ENCODE measurements around the gene LCN10. TPM values are rescaled to one million over a fixed set of nuclear protein-coding genes. Genes with fewer than 3 reads are reported as not detected.
"Not testable (repeated sequence)": the region's sequence is repeated elsewhere in the genome, so short reads cannot be mapped to it uniquely, and the experiment has no call there.

LCN10 gene
- polyA plus RNA-seq, 4 donors = 0.56 to 1.5 (median 1.2) TPM

DNA sequence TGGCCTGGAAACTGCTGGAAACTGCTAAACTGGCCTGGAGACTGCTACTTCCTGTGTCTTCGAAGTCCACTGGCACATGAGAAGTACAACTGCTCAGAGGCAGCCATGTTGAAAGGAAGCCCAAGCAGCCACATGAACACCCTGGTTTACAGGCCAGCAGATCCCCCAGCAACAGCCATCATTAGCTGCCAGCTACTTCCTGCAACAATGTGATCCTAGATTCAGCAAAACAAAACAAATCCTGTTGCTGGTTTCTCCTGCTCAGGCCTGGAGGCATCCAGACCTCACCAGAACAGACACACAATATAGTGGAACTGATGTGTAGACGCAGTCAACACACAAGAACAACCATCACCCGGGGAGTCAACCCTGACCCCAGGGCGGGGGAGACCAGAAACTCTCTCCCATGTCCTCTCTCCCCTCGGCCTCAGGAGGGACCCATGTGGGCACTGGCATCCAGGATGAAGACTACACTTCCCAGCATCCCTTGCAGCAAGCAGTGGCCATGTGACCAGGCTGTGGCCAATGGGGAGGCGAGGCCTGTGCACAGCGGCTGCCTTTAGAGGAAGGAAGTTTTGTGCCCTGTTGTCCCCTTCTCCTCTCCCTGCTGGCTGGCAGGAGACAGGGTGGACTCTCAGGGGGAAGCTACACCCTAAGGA lies 30.8 kb upstream of the LCN10 start:
- no peak for DNase-seq (ENCODE audit: low read depth in 4 of 4, low spot score in 3 of 4)

- DNase-seq (ENCODE audit: low read depth in 4 of 4, low spot score in 3 of 4) = no peak
Measured at GRCh38 chr9:136771907-136772415, 29.2 kb upstream of the LCN10 start.

DNA sequence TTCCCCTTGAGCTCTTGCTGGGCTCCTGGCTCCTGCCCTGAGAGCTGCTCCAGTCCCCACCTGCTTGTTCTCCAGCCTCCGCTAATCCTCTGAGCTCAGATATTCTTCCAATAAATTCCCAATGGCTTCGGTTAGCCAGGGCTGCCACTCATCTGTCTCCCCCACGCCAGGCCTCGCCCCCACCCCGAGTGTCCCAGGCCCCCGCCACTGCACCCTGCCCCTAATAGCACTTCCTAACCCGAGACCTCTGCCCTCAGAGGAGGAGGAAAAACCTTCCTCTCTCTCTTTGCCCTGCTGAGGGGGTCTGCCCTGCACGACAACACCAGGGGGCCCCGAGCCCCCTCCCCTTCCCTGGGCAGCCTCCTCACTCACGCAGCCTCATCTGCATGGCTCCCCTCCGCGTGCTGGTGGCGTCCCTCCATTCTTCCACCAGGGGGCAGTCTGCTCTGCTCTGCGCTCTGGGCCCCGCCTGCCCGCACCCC lies 27.0 kb upstream of the LCN10 start:
- no peak for DNase-seq (ENCODE audit: low read depth in 4 of 4, low spot score in 3 of 4)

GRCh38 chr9:136766410-136767120 lies 23.8 kb upstream of the LCN10 start:
- DNase-seq (ENCODE audit: low read depth in 4 of 4, low spot score in 3 of 4) = not testable (repeated sequence)

DNA sequence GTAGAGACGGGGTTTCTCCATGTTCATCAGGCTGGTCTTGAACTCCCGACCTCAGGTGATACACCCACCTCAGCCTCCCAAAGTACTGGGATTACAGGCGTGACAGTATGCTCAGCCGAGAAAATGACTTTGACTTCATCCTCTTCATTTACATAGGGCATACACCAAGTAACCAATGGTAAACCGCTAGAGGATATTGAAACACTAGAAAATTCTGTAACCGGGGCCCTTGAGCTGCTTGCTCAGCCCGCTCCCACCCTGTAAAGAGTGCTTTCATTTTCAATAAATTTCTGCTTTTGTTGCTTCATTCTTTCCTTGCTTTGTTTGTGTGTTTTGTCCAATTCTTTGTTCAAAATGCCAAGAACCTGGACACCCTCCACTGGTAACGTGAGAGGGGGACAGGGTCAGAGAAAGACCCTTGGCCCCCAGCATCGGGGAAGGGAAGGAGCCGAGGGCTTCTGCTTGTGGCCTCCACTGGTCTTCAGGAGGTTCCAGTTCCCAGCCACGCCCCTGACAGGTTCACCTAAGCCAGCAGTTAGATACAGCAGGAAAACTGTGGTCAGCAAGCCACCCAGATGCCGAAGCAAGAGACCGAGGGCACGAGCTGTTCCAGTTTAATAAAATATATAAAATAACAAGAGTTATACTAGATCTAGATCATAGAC lies 23.1 kb upstream of the LCN10 start:
- not testable (repeated sequence) for DNase-seq (ENCODE audit: low read depth in 4 of 4, low spot score in 3 of 4)

GRCh38 chr9:136765041-136765440 lies 22.3 kb upstream of the LCN10 start:
- no peak for DNase-seq (ENCODE audit: low read depth in 4 of 4, low spot score in 3 of 4)

- DNase-seq (ENCODE audit: low read depth in 4 of 4, low spot score in 3 of 4) = no peak
Measured at GRCh38 chr9:136764301-136764891, 21.7 kb upstream of the LCN10 start, which contains the start of gene LCN15. Gene LCN15 (minus strand): TSS chr9:136764518. CDS start chr9:136764488, 30 bp downstream.

GRCh38 chr9:136763649-136764035 lies 20.9 kb upstream of the LCN10 start:
- no peak for DNase-seq (ENCODE audit: low read depth in 4 of 4, low spot score in 3 of 4)

- DNase-seq (ENCODE audit: low read depth in 4 of 4, low spot score in 3 of 4) = no peak
Measured at GRCh38 chr9:136762915-136763648, 20.3 kb upstream of the LCN10 start.

- DNase-seq (ENCODE audit: low read depth in 4 of 4, low spot score in 3 of 4) = no peak
Measured at GRCh38 chr9:136762221-136762691, 19.5 kb upstream of the LCN10 start.

GRCh38 chr9:136761545-136761981 lies 18.8 kb upstream of the LCN10 start:
- DNase-seq (ENCODE audit: low read depth in 4 of 4, low spot score in 3 of 4) = no peak

- not testable (repeated sequence) for DNase-seq (ENCODE audit: low read depth in 4 of 4, low spot score in 3 of 4)
Measured at GRCh38 chr9:136760834-136761544, 18.2 kb upstream of the LCN10 start.

GRCh38 chr9:136760424-136760823 lies 17.7 kb upstream of the LCN10 start:
- DNase-seq (ENCODE audit: low read depth in 4 of 4, low spot score in 3 of 4) = no peak

GRCh38 chr9:136759436-136760325 lies 16.9 kb upstream of the LCN10 start:
- no peak for DNase-seq (ENCODE audit: low read depth in 4 of 4, low spot score in 3 of 4)

- no peak for DNase-seq (ENCODE audit: low read depth in 4 of 4, low spot score in 3 of 4)
Measured at GRCh38 chr9:136759001-136759400, 16.3 kb upstream of the LCN10 start.

DNA sequence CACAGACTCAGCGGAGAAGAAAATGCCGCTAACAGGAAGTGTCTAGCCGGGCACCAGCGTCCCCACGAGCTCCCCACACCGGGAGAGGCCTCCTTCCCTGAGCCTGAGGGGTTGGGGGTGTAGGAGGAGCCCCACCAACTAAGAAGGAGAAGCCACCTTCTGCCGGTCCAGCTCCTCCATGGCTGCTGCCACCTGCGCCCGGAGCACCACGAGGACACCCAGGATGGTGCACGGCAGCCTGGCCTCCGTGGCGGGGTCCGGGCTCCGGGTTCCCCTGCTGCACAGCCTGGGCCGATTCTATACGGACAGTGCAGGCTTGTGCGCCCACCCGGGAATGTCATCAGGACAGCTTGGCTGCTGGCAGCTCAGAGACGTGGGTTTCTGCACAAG lies 15.0 kb upstream of the LCN10 start:
- no peak for DNase-seq (ENCODE audit: low read depth in 4 of 4, low spot score in 3 of 4)

DNA sequence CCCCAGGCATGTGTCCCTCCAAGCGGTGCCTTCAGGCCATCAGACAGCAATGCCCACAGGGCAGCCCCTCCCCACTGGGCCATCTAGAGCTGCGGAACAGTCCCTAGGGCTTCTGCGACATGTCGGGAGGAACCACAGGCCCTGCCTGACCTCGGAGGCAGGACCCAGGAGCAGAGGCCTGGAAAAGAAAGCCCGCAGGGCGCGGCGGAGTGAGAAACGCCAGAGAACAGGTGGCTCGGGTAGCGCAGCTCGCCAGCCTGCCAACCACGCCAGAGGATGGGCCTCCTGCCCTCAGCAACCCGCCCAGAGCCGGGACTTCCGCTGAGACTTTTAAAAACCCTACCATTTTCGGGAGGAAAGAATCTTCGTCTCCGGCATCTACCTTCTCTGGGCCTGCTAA lies 14.6 kb upstream of the LCN10 start:
- no peak for DNase-seq (ENCODE audit: low read depth in 4 of 4, low spot score in 3 of 4)

DNA sequence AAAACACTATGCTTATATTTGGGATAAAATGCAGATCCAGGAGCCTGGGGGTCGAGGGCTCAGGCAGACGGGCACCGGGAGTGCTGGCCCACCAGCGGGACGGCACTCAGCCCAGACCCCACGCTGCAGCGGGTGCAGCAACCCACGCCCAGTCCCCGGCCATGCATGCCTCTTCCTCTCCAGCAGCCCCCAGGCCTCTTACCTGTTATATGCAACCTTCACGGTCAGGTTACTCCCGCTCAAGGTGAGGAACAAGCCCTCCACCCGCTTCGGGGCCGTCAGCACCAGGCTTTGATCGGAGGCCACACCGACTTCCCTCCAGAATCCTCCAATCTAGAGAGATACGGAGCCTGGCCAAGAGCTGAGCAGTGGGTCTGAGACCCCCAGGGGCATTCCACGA lies 14.1 kb upstream of the LCN10 start:
- DNase-seq (ENCODE audit: low read depth in 4 of 4, low spot score in 3 of 4) = no peak

DNA sequence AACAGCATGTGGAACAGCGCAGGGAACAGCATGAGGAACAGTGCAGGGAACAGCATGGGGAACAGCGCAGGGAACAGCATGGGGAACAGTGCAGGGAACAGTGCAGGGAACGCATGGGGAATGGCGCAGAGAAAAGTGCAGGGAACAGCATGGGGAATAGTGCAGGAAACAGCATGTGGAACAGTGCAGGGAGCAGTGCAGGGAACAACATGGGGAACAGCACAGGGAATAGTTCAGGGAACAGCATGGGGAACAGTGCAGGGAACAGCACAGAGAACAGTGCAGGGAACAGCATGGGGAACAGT lies 13.3 kb upstream of the LCN10 start:
- DNase-seq (ENCODE audit: low read depth in 4 of 4, low spot score in 3 of 4) = no peak
